ENCODE measurements around the gene UBE2Q2.

UBE2Q2 gene

GRCh38 chr15:75887178-75887577 lies 43.9 kb downstream of the UBE2Q2 start:
- H3K36me3 ChIP-seq (ENCODE audit: low read depth): peaks cover 59% of the 10 kb centered on the region
- ATAC-seq (ENCODE audit: low read depth) (no peak), DNase-seq (ENCODE audit: low spot score) (no peak)
- no peak for TF ChIP-seq CTCF (IDR thresholded peaks at IDR 0.05; ENCODE audit: poor library complexity, severe bottlenecking)
- no peaks in the 10 kb centered on the region for H3K9me3 ChIP-seq (ENCODE audit: severe bottlenecking)
- H3K4me1 ChIP-seq (ENCODE audit: insufficient read depth, poor library complexity, severe bottlenecking): peaks cover 16% of the 10 kb centered on the region
- no peak overlapping the region for H3K27ac ChIP-seq (ENCODE audit: poor library complexity, severe bottlenecking)
- no peak overlapping the region for H3K4me3 ChIP-seq (ENCODE audit: severe bottlenecking)
- H3K27me3 ChIP-seq (ENCODE audit: insufficient read depth, poor library complexity, severe bottlenecking): no peaks in the 10 kb centered on the region

GRCh38 chr15:75891895-75892294 lies 48.6 kb downstream of the UBE2Q2 start:
- Histone ChIP-seq H3K27ac (ENCODE audit: poor library complexity, severe bottlenecking) (peak overlapping the region; percentile 75), H3K36me3 (ENCODE audit: low read depth) (peaks cover 57% of the 10 kb centered on the region), H3K4me3 (ENCODE audit: severe bottlenecking) (no peak overlapping the region), H3K27me3 (ENCODE audit: insufficient read depth, poor library complexity, severe bottlenecking) (no peaks in the 10 kb centered on the region), H3K4me1 (ENCODE audit: insufficient read depth, poor library complexity, severe bottlenecking) (peaks cover 16% of the 10 kb centered on the region), H3K9me3 (ENCODE audit: severe bottlenecking) (no peaks in the 10 kb centered on the region)
- no peak for DNase-seq (ENCODE audit: low spot score)
- TF ChIP-seq CTCF (IDR thresholded peaks at IDR 0.05; ENCODE audit: poor library complexity, severe bottlenecking): no peak
- peak; percentile 95 for ATAC-seq (ENCODE audit: low read depth)

GRCh38 chr15:75895731-75896130 lies 52.5 kb downstream of the UBE2Q2 start:
- Histone ChIP-seq H3K4me1 (ENCODE audit: insufficient read depth, poor library complexity, severe bottlenecking) (peaks cover 15% of the 10 kb centered on the region), H3K4me3 (ENCODE audit: severe bottlenecking) (no peak overlapping the region), H3K9me3 (ENCODE audit: severe bottlenecking) (no peaks in the 10 kb centered on the region), H3K27me3 (ENCODE audit: insufficient read depth, poor library complexity, severe bottlenecking) (no peaks in the 10 kb centered on the region), H3K36me3 (ENCODE audit: low read depth) (peaks cover 56% of the 10 kb centered on the region), H3K27ac (ENCODE audit: poor library complexity, severe bottlenecking) (no peak overlapping the region)
- ATAC-seq (ENCODE audit: low read depth) (no peak), DNase-seq (ENCODE audit: low spot score) (no peak)
- no peak for TF ChIP-seq CTCF (IDR thresholded peaks at IDR 0.05; ENCODE audit: poor library complexity, severe bottlenecking)

GRCh38 chr15:75900577-75900976 lies 57.3 kb downstream of the UBE2Q2 start:
- Histone ChIP-seq H3K9me3 (ENCODE audit: severe bottlenecking) (no peaks in the 10 kb centered on the region), H3K4me1 (ENCODE audit: insufficient read depth, poor library complexity, severe bottlenecking) (peaks cover 4% of the 10 kb centered on the region), H3K4me3 (ENCODE audit: severe bottlenecking) (no peak overlapping the region), H3K27me3 (ENCODE audit: insufficient read depth, poor library complexity, severe bottlenecking) (no peaks in the 10 kb centered on the region), H3K27ac (ENCODE audit: poor library complexity, severe bottlenecking) (no peak overlapping the region), H3K36me3 (ENCODE audit: low read depth) (peaks cover 42% of the 10 kb centered on the region)
- DNase-seq (ENCODE audit: low spot score) (no peak), ATAC-seq (ENCODE audit: low read depth) (no peak)
- TF ChIP-seq CTCF (IDR thresholded peaks at IDR 0.05; ENCODE audit: poor library complexity, severe bottlenecking): no peak

- no peaks in the 10 kb centered on the region for H3K27me3 ChIP-seq (ENCODE audit: insufficient read depth, poor library complexity, severe bottlenecking)
- no peaks in the 10 kb centered on the region for H3K9me3 ChIP-seq (ENCODE audit: severe bottlenecking)
- peaks cover 42% of the 10 kb centered on the region for H3K36me3 ChIP-seq (ENCODE audit: low read depth)
- no peak overlapping the region for H3K27ac ChIP-seq (ENCODE audit: poor library complexity, severe bottlenecking)
- no peak for TF ChIP-seq CTCF (IDR thresholded peaks at IDR 0.05; ENCODE audit: poor library complexity, severe bottlenecking)
- no peak for ATAC-seq (ENCODE audit: low read depth)
- no peak overlapping the region for H3K4me3 ChIP-seq (ENCODE audit: severe bottlenecking)
- peaks cover 4% of the 10 kb centered on the region for H3K4me1 ChIP-seq (ENCODE audit: insufficient read depth, poor library complexity, severe bottlenecking)
- no peak for DNase-seq (ENCODE audit: low spot score)
Observed at GRCh38 chr15:75902129-75902557, 58.9 kb downstream of the UBE2Q2 start.

Measured in RWPE2 (cell line).